HG03139 (cell line): Measurements from ENCODE around the gene TRIM46.
"Not testable (repeated sequence)": the region's sequence is repeated elsewhere in the genome, so short reads cannot be mapped to it uniquely, and the experiment has no call there.

ENCODE experiments used
- ATAC-seq: cut with Tn5 transposase; IDR thresholded peaks from one replicate; pipeline ENCODE4 v1.9.1; 2021; ENCODE audit not compliant: unreplicated experiment

The TRIM46 gene

GRCh38 chr1:155185783-155186066 is 12.1 kb downstream of the TRIM46 start:
- ATAC-seq = no peak

GRCh38 chr1:155186067-155186793 is 12.6 kb downstream of the TRIM46 start:
- no peak for ATAC-seq

GRCh38 chr1:155186794-155187455 is 13.3 kb downstream of the TRIM46 start:
- no peak for ATAC-seq

- ATAC-seq = no peak
Measured at GRCh38 chr1:155187456-155187891, 13.8 kb downstream of the TRIM46 start.

- ATAC-seq = no peak
Measured at GRCh38 chr1:155188268-155188667, 14.6 kb downstream of the TRIM46 start.

- not testable (repeated sequence) for ATAC-seq
Measured at GRCh38 chr1:155189926-155190325, 16.3 kb downstream of the TRIM46 start.

GRCh38 chr1:155191904-155192303 is 18.3 kb downstream of the TRIM46 start:
- no peak for ATAC-seq

GRCh38 chr1:155192346-155193274 is 19.0 kb downstream of the TRIM46 start:
- no peak for ATAC-seq

GRCh38 chr1:155193275-155193990 is 19.8 kb downstream of the TRIM46 start:
- ATAC-seq = peak; percentile 57

- ATAC-seq = not testable (repeated sequence)
Measured at GRCh38 chr1:155193991-155194240, 20.3 kb downstream of the TRIM46 start.

- no peak for ATAC-seq
Measured at GRCh38 chr1:155195201-155196102, 21.8 kb downstream of the TRIM46 start.

GRCh38 chr1:155196103-155196892 is 22.6 kb downstream of the TRIM46 start:
- ATAC-seq = no peak

GRCh38 chr1:155196893-155197638 is 23.4 kb downstream of the TRIM46 start:
- ATAC-seq = no peak

- ATAC-seq = no peak
Measured at GRCh38 chr1:155197901-155198546, 24.4 kb downstream of the TRIM46 start.

- no peak for ATAC-seq
Measured at GRCh38 chr1:155198547-155198906, 24.9 kb downstream of the TRIM46 start.

- ATAC-seq = no peak
Measured at GRCh38 chr1:155199792-155200191, 26.1 kb downstream of the TRIM46 start.

- no peak for ATAC-seq
Measured at GRCh38 chr1:155200920-155201319, 27.3 kb downstream of the TRIM46 start.

- no peak for ATAC-seq
Measured at GRCh38 chr1:155202198-155202597, 28.5 kb downstream of the TRIM46 start.
